DOHH2 (cell line): ENCODE measurements around the gene TUBE1.
"Not testable (repeated sequence)": the region's sequence is repeated elsewhere in the genome, so short reads cannot be mapped to it uniquely, and the experiment has no call there.

Experiments
- EZH2phosphoT487 ChIP-seq: fragments of 200-600 bp; sonication (generic); IDR thresholded peaks from 2 replicates; pipeline ENCODE4 v1.6.1; 2017; ENCODE audit warnings: borderline replicate concordance, mild to moderate bottlenecking, antibody characterized with exemption, low read length, moderate library complexity, mixed read lengths
- TF ChIP-seq, protein P1 (sequence below): fragments of 200-600 bp; sonication (generic); IDR thresholded peaks from one replicate; pipeline ENCODE4 v1.5.1; 2014; ENCODE audit warnings: antibody characterized with exemption, mild to moderate bottlenecking, low read depth, low read length; ENCODE audit not compliant: poor library complexity, severe bottlenecking

DNA sequence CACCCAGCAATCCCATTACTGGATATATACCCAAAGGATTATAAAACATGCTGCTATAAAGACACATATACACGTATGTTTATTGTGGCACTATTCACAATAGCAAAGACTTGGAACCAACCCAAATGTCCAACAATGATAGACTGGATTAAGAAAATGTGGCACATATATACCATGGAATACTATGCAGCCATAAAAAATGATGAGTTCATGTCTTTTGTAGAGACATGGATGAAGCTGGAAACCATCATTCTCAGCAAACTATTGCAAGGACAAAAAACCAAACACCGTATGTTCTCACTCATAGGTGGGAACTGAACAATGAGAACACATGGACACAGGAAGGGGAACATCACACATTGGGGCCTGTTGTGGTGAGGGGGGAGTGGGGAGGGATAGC, 18.7 kb upstream of the TUBE1 start:
- TF ChIP-seq, protein P1, sequence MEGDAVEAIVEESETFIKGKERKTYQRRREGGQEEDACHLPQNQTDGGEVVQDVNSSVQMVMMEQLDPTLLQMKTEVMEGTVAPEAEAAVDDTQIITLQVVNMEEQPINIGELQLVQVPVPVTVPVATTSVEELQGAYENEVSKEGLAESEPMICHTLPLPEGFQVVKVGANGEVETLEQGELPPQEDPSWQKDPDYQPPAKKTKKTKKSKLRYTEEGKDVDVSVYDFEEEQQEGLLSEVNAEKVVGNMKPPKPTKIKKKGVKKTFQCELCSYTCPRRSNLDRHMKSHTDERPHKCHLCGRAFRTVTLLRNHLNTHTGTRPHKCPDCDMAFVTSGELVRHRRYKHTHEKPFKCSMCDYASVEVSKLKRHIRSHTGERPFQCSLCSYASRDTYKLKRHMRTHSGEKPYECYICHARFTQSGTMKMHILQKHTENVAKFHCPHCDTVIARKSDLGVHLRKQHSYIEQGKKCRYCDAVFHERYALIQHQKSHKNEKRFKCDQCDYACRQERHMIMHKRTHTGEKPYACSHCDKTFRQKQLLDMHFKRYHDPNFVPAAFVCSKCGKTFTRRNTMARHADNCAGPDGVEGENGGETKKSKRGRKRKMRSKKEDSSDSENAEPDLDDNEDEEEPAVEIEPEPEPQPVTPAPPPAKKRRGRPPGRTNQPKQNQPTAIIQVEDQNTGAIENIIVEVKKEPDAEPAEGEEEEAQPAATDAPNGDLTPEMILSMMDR, result not testable (repeated sequence)
- not testable (repeated sequence) for TF ChIP-seq EZH2phosphoT487
